ENCODE data around the gene TOR2A. TPM values are rescaled to one million over a fixed set of nuclear protein-coding genes. Genes with fewer than 3 reads are reported as not detected.

Gene TOR2A
- total RNA-seq, 4 donors from 2014 or later = 5.9 to 8.9 (median 7.6) TPM

GRCh38 chr9:127776924-127777289 is 41.8 kb upstream of the TOR2A start:
- H3K9me3 ChIP-seq = no peaks in the 10 kb centered on the region
- H3K27me3 ChIP-seq = no peaks in the 10 kb centered on the region
- peak overlapping the region in 1 of 4 donors; percentile 6 for H3K27ac ChIP-seq
- peaks cover 0 to 12% (median 5%) of the 10 kb centered on the region in 3 donors for H3K4me1 ChIP-seq
- TF ChIP-seq POLR2AphosphoS5 (IDR thresholded peaks at IDR 0.05) = no peak
- no peak for TF ChIP-seq POLR2A (IDR thresholded peaks at IDR 0.05)
- no peak for TF ChIP-seq CTCF (IDR thresholded peaks at IDR 0.05)
- TF ChIP-seq EP300 (IDR thresholded peaks at IDR 0.05) = no peak
- no peak for ATAC-seq
- WGBS, 2 donors (ENCODE audit: low coverage in 1 of 2) = 55 to 96% methylated on average over 2 to 3 of the region's 5 CpGs
- H3K4me3 ChIP-seq = peak overlapping the region in 1 of 2 donors; percentile 23
- H3K36me3 ChIP-seq = no peaks in the 10 kb centered on the region

- Histone ChIP-seq H3K4me3 (peak overlapping the region in 1 of 2 donors; percentile 23), H3K27ac (peak overlapping the region in 1 of 4 donors; percentile 6), H3K9me3 (no peaks in the 10 kb centered on the region), H3K4me1 (peaks cover 0 to 17% (median 5%) of the 10 kb centered on the region in 3 donors), H3K27me3 (no peaks in the 10 kb centered on the region), H3K36me3 (no peaks in the 10 kb centered on the region)
- no peak for ATAC-seq
- no peak for TF ChIP-seq CTCF (IDR thresholded peaks at IDR 0.05)
- no peak for TF ChIP-seq POLR2A (IDR thresholded peaks at IDR 0.05)
- no peak for TF ChIP-seq EP300 (IDR thresholded peaks at IDR 0.05)
- TF ChIP-seq POLR2AphosphoS5 (IDR thresholded peaks at IDR 0.05) = no peak
- 70% methylated on average over 8 of the region's 15 CpGs; no CpG with 5 or more reads in 1 of the 2 donors for WGBS, 2 donors (ENCODE audit: low coverage in 1 of 2)
These were observed 41.3 kb upstream of the TOR2A start for GRCh38 chr9:127776195-127776923.

GRCh38 chr9:127773981-127774380 is 38.9 kb upstream of the TOR2A start:
- 80 to 82% methylated on average over 1 to 2 of the region's 10 CpGs for WGBS, 2 donors (ENCODE audit: low coverage in 1 of 2)

GRCh38 chr9:127773272-127773671 is 38.2 kb upstream of the TOR2A start:
- 100% methylated on average over 1 of the region's 3 CpGs; no CpG with 5 or more reads in 1 of the 2 donors for WGBS, 2 donors (ENCODE audit: low coverage in 1 of 2)
- H3K27ac ChIP-seq = no peak overlapping the region
- H3K36me3 ChIP-seq = no peaks in the 10 kb centered on the region
- TF ChIP-seq CTCF (IDR thresholded peaks at IDR 0.05) (no peak), POLR2A (IDR thresholded peaks at IDR 0.05) (no peak), POLR2AphosphoS5 (IDR thresholded peaks at IDR 0.05) (no peak), EP300 (IDR thresholded peaks at IDR 0.05) (no peak)
- no peaks in the 10 kb centered on the region for H3K9me3 ChIP-seq
- H3K4me3 ChIP-seq = no peak overlapping the region
- H3K4me1 ChIP-seq = peaks cover 0 to 26% (median 0%) of the 10 kb centered on the region in 3 donors
- H3K27me3 ChIP-seq = no peaks in the 10 kb centered on the region
- ATAC-seq = no peak

More at GRCh38 chr9:127773981-127774380, 38.9 kb upstream of the TOR2A start:
- Histone ChIP-seq H3K4me3 (no peak overlapping the region), H3K4me1 (peaks cover 0 to 31% (median 5%) of the 10 kb centered on the region in 3 donors), H3K27ac (no peak overlapping the region), H3K36me3 (no peaks in the 10 kb centered on the region), H3K9me3 (no peaks in the 10 kb centered on the region), H3K27me3 (no peaks in the 10 kb centered on the region)
- no peak for ATAC-seq
- TF ChIP-seq POLR2A (IDR thresholded peaks at IDR 0.05) (no peak), EP300 (IDR thresholded peaks at IDR 0.05) (no peak), CTCF (IDR thresholded peaks at IDR 0.05) (no peak), POLR2AphosphoS5 (IDR thresholded peaks at IDR 0.05) (no peak)

GRCh38 chr9:127772603-127773002 is 37.5 kb upstream of the TOR2A start:
- ATAC-seq = no peak
- 83 to 97% methylated on average over 2 to 5 of the region's 5 CpGs for WGBS, 2 donors (ENCODE audit: low coverage in 1 of 2)
- H3K4me1 ChIP-seq = peaks cover 0 to 29% (median 0%) of the 10 kb centered on the region in 3 donors

More at GRCh38 chr9:127772603-127773002, 37.5 kb upstream of the TOR2A start:
- Histone ChIP-seq H3K27me3 (peaks cover 5% of the 10 kb centered on the region), H3K27ac (no peak overlapping the region), H3K9me3 (no peaks in the 10 kb centered on the region), H3K4me3 (no peak overlapping the region), H3K36me3 (no peaks in the 10 kb centered on the region)
- TF ChIP-seq POLR2AphosphoS5 (IDR thresholded peaks at IDR 0.05) (no peak), POLR2A (IDR thresholded peaks at IDR 0.05) (no peak), CTCF (IDR thresholded peaks at IDR 0.05) (no peak), EP300 (IDR thresholded peaks at IDR 0.05) (no peak)

Measured in gastroesophageal sphincter (tissue), 4 donors.